Measurements from ENCODE around the gene HCN2. TPM values are rescaled to one million over a fixed set of nuclear protein-coding genes. Genes with fewer than 3 reads are reported as not detected.

The HCN2 gene
- total RNA-seq, 1 experiment from 2014 or later = 3.9 TPM

DNA sequence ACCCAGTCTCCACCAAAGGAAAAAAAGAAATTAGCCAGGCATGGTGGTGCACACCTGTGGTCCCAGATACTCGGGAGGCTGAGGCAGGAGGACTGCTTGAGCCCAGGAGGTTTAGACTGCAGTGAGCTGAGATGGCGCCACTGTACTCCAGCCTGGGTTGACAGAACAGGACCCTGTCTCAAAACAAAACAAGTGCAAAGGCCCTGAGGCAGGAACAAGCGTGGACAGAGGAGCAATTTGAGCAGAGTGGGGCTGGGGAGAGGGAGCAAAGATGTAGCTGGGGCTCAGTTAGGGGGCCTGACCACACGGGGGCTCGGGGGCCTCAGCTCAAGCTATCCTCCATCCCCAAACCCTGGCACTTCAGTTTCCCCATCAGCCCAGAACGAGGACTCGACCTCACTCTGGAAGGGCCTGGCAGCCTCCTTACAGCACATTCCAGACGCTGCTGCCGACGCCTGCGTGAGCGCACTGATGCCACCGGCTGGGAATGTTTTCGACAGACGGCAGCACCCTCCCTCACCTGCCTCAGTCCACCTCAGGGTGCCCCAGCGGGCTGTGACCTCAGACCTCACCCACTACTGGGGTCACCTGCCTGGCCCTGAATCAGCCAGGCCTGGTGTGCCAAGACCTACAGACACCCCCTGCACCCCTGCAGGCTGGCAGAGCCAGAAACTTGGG lies 45.4 kb downstream of the HCN2 start:
- Mint-ChIP-seq H3K9me3 (ENCODE audit: unreplicated experiment) (no peaks in the 10 kb centered on the region), H3K4me1 (ENCODE audit: low read depth, unreplicated experiment) (peaks cover 13% of the 10 kb centered on the region), H3K27ac (ENCODE audit: unreplicated experiment) (no peak overlapping the region), H3K36me3 (ENCODE audit: insufficient read depth, unreplicated experiment) (peaks cover 34% of the 10 kb centered on the region), H3K4me3 (ENCODE audit: unreplicated experiment) (no peak overlapping the region), H3K27me3 (ENCODE audit: insufficient read depth, unreplicated experiment) (peaks cover 4% of the 10 kb centered on the region)
- TF ChIP-seq, protein P1, sequence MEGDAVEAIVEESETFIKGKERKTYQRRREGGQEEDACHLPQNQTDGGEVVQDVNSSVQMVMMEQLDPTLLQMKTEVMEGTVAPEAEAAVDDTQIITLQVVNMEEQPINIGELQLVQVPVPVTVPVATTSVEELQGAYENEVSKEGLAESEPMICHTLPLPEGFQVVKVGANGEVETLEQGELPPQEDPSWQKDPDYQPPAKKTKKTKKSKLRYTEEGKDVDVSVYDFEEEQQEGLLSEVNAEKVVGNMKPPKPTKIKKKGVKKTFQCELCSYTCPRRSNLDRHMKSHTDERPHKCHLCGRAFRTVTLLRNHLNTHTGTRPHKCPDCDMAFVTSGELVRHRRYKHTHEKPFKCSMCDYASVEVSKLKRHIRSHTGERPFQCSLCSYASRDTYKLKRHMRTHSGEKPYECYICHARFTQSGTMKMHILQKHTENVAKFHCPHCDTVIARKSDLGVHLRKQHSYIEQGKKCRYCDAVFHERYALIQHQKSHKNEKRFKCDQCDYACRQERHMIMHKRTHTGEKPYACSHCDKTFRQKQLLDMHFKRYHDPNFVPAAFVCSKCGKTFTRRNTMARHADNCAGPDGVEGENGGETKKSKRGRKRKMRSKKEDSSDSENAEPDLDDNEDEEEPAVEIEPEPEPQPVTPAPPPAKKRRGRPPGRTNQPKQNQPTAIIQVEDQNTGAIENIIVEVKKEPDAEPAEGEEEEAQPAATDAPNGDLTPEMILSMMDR (IDR thresholded peaks at IDR 0.05; ENCODE audit: insufficient read depth in 1 of 2, low read depth in 1 of 2, low read length in 1 of 2, severe bottlenecking in 1 of 2, unreplicated experiment in 1 of 2) = no peak
- no peaks in the 10 kb centered on the region for H3K27me3 ChIP-seq (replicated peaks; ENCODE audit: control insufficient read depth, insufficient read depth, low read length)
- intact Hi-C loops (cut with micrococcal nuclease; ENCODE audit: unreplicated experiment) = no loop called here
- POLR2A ChIA-PET = no interaction called here
- CTCF ChIA-PET = no interaction called here
- H3K4me3 ChIP-seq (ENCODE audit: low read depth, low read length) = no peak overlapping the region
- BruUV-seq (replicated peaks) = no TSS peak
- H3K4me1 ChIP-seq = peaks cover 11% of the 10 kb centered on the region; the same call in 1 of the 2 replicates
- H3K9me3 ChIP-seq = no peaks in the 10 kb centered on the region
- DNase-seq = no peak
- no peaks in the 10 kb centered on the region for H3K36me3 ChIP-seq (ENCODE audit: control insufficient read depth, insufficient read depth, low read length)

DNA sequence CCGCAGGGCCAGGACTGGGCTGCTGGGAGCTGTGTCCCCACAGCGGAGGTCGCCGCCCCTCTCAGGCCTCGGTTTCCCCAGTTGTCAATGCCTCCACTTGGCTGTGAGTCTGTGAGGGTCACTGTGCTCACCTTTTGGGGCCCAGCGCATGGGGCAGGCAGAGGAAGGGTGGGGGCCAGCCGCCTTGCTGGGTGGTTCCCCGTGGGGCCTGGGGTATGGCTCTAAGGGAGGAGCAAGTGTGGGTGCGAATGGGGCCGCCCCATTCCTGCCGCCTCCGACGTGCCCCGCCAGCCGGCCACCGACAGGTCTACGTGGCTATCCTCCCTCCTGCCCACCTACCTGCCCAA lies 49.2 kb downstream of the HCN2 start:
- intact Hi-C loops (cut with micrococcal nuclease; ENCODE audit: unreplicated experiment) = no loop called here
- Mint-ChIP-seq H3K27ac (ENCODE audit: unreplicated experiment) (no peak overlapping the region), H3K4me1 (ENCODE audit: low read depth, unreplicated experiment) (peaks cover 12% of the 10 kb centered on the region), H3K4me3 (ENCODE audit: unreplicated experiment) (peak overlapping the region; percentile 71), H3K9me3 (ENCODE audit: unreplicated experiment) (no peaks in the 10 kb centered on the region), H3K36me3 (ENCODE audit: insufficient read depth, unreplicated experiment) (peaks cover 17% of the 10 kb centered on the region), H3K27me3 (ENCODE audit: insufficient read depth, unreplicated experiment) (peaks cover 4% of the 10 kb centered on the region)
- H3K9me3 ChIP-seq = no peaks in the 10 kb centered on the region
- no peaks in the 10 kb centered on the region for H3K27me3 ChIP-seq (replicated peaks; ENCODE audit: control insufficient read depth, insufficient read depth, low read length)
- BruUV-seq (replicated peaks) = no TSS peak
- H3K4me1 ChIP-seq = peaks cover 11% of the 10 kb centered on the region; the same call in 1 of the 2 replicates
- DNase-seq = no peak
- TF ChIP-seq, protein P1 (IDR thresholded peaks at IDR 0.05; ENCODE audit: insufficient read depth in 1 of 2, low read depth in 1 of 2, low read length in 1 of 2, severe bottlenecking in 1 of 2, unreplicated experiment in 1 of 2) = no peak
- POLR2A ChIA-PET = no interaction called here
- H3K4me3 ChIP-seq (ENCODE audit: low read depth, low read length) = peak overlapping the region; percentile 36
- CTCF ChIA-PET = no interaction called here
- no peaks in the 10 kb centered on the region for H3K36me3 ChIP-seq (ENCODE audit: control insufficient read depth, insufficient read depth, low read length)

DNA sequence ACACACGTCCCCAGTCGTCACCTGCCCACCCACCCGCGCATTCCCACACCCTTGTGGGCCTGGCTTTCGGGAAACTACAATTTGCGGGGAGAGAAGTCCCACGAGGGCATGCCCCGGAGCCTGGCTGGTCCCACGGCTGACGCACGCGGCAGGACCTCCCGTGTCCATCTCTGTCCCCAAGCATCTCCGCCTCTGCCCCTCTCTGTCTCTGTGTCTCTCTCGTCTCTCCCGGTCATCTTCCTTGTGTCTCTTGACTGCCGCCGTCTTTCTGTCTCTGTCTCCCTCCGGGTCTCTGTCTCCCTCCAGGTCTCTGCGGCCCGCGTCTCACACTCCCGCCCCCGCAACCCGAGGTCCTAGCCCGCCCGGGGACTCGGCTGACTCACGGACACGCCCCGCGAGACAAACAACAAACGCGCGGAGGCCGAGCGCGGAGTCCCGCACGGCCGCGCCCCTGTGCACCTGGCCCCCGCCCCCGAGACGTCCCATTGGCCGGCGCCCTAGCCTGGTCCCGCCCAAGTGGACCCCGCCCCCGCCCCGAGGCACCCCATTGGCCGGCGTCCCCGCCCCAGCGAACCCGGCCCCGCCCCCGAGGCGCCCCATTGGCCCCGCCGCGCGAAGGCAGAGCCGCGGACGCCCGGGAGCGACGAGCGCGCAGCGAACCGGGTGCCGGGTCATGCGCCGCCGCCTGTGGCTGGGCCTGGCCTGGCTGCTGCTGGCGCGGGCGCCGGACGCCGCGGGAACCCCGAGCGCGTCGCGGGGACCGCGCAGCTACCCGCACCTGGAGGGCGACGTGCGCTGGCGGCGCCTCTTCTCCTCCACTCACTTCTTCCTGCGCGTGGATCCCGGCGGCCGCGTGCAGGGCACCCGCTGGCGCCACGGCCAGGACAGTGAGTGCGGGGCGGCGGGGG lies 49.8 kb downstream of the HCN2 start, which contains the start of gene FGF22:
Gene FGF22 (plus strand): TSS at position 627 of the 908 bp plus-strand sequence. CDS start 47 bp downstream, at position 674.
- Histone ChIP-seq H3K4me3 (ENCODE audit: low read depth, low read length) (peak within 1 kb of the TSS; percentile 45), H3K27me3 (replicated peaks; ENCODE audit: control insufficient read depth, insufficient read depth, low read length) (no peaks in the 10 kb centered on the region), H3K9me3 (no peaks in the 10 kb centered on the region), H3K4me1 (peaks cover 7% of the 10 kb centered on the region; the same call in 1 of the 2 replicates), H3K36me3 (ENCODE audit: control insufficient read depth, insufficient read depth, low read length) (no peaks in the 10 kb centered on the region)
- TF ChIP-seq, protein P1 (IDR thresholded peaks at IDR 0.05; ENCODE audit: insufficient read depth in 1 of 2, low read depth in 1 of 2, low read length in 1 of 2, severe bottlenecking in 1 of 2, unreplicated experiment in 1 of 2) = no peak
- Mint-ChIP-seq H3K36me3 (ENCODE audit: insufficient read depth, unreplicated experiment) (peaks cover 16% of the 10 kb centered on the region), H3K27me3 (ENCODE audit: insufficient read depth, unreplicated experiment) (peaks cover 4% of the 10 kb centered on the region), H3K4me1 (ENCODE audit: low read depth, unreplicated experiment) (peaks cover 7% of the 10 kb centered on the region), H3K4me3 (ENCODE audit: unreplicated experiment) (peak within 1 kb of the TSS; percentile 71), H3K9me3 (ENCODE audit: unreplicated experiment) (no peaks in the 10 kb centered on the region), H3K27ac (ENCODE audit: unreplicated experiment) (no peak within 1 kb of the TSS)
- CTCF ChIA-PET = no interaction called here
- no TSS peak for BruUV-seq (replicated peaks)
- peak; percentile 91 to 94 for DNase-seq
- POLR2A ChIA-PET = no interaction called here
- intact Hi-C loops (cut with micrococcal nuclease; ENCODE audit: unreplicated experiment) = no loop called here

All from Caco-2 (cell line).